GM23338 (cell line): ENCODE measurements around the gene KCNJ11.

Experiments
- EZH2 ChIP-seq: fragments of 200-600 bp; sonication (generic); IDR thresholded peaks from one replicate; pipeline ENCODE4 v1.8.0; 2017; ENCODE audit warnings: antibody characterized with exemption, mild to moderate bottlenecking, low read depth; ENCODE audit not compliant: unreplicated experiment
- TF ChIP-seq, protein P1 (sequence below): IDR thresholded peaks from one replicate; pipeline ENCODE4 v1.6.1; 2018; ENCODE audit warnings: antibody characterized with exemption; ENCODE audit not compliant: unreplicated experiment

DNA sequence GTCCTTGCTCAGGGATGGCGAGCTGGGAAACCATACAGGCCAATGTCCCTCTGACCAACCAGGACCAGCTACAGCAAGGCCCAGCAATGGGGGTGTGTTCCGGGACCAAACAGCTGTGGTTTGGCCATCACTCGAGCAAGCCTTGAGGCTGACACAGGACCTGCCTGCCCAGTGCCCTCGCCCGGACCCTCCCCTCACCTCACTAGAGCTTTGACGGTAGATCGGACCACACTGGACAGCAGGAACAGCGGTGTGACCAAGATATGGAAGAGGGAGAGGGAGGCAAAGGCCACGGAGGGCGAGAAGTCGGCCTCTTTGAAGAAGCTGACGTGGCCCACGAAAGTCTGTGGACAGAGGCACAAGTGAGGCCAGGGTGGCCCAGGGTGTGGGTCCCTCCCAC, 42.2 kb upstream of the KCNJ11 start:
- TF ChIP-seq, protein P1, sequence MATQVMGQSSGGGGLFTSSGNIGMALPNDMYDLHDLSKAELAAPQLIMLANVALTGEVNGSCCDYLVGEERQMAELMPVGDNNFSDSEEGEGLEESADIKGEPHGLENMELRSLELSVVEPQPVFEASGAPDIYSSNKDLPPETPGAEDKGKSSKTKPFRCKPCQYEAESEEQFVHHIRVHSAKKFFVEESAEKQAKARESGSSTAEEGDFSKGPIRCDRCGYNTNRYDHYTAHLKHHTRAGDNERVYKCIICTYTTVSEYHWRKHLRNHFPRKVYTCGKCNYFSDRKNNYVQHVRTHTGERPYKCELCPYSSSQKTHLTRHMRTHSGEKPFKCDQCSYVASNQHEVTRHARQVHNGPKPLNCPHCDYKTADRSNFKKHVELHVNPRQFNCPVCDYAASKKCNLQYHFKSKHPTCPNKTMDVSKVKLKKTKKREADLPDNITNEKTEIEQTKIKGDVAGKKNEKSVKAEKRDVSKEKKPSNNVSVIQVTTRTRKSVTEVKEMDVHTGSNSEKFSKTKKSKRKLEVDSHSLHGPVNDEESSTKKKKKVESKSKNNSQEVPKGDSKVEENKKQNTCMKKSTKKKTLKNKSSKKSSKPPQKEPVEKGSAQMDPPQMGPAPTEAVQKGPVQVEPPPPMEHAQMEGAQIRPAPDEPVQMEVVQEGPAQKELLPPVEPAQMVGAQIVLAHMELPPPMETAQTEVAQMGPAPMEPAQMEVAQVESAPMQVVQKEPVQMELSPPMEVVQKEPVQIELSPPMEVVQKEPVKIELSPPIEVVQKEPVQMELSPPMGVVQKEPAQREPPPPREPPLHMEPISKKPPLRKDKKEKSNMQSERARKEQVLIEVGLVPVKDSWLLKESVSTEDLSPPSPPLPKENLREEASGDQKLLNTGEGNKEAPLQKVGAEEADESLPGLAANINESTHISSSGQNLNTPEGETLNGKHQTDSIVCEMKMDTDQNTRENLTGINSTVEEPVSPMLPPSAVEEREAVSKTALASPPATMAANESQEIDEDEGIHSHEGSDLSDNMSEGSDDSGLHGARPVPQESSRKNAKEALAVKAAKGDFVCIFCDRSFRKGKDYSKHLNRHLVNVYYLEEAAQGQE = no peak
- no peak for TF ChIP-seq EZH2
